Uterus (tissue), 4 donors: Measurements from ENCODE around the gene TBX6. TPM values are rescaled to one million over a fixed set of nuclear protein-coding genes. Genes with fewer than 3 reads are reported as not detected.

Experiments
- DNase-seq, 2 donors: peaks; one replicate each; pipeline ENCODE4 v3.0.0-alpha.2; 2019 to 2020
- H3K27ac ChIP-seq, 2 donors: fragments of 200-600 bp; sonication (generic); 1 replicate in 1 of 2; 2 replicates in 1 of 2; pipeline ENCODE4 v1.5.1; 2016 to 2018
- H3K27me3 ChIP-seq, 2 donors: fragments of 200-600 bp; sonication (generic); one replicate each; pipeline ENCODE4 v1.5.1; 2018 to 2019; ENCODE audit warnings: control low read depth in 1 of 2
- H3K36me3 ChIP-seq, 2 donors: fragments of 200-600 bp; sonication (generic); one replicate each; pipeline ENCODE4 v1.5.1; 2019; ENCODE audit warnings: control low read depth in 1 of 2
- H3K4me1 ChIP-seq, 2 donors: fragments of 200-600 bp; sonication (generic); one replicate each; pipeline ENCODE4 v1.5.1; 2018 to 2019; ENCODE audit warnings: control low read depth in 1 of 2
- H3K4me3 ChIP-seq, 2 donors: fragments of 200-600 bp; sonication (generic); 1 replicate in 1 of 2; 2 replicates in 1 of 2; pipeline ENCODE4 v1.5.1; 2018 to 2019; ENCODE audit warnings: mild to moderate bottlenecking in 1 of 2
- H3K9me3 ChIP-seq, 2 donors: fragments of 200-600 bp; sonication (generic); one replicate each; pipeline ENCODE4 v1.5.1; 2019; ENCODE audit warnings: control low read depth in 1 of 2
- POLR2A ChIP-seq, 2 donors: fragments of 450-650 bp; IDR thresholded peaks; one replicate each; pipeline ENCODE4 v1.6.1; 2016; ENCODE audit warnings: antibody characterized with exemption in 2 of 2, mild to moderate bottlenecking in 1 of 2, moderate library complexity in 1 of 2
- intact Hi-C: fragments of 100-400 bp; cut with DNase I; formaldehyde crosslinking; loops from one replicate; pipeline ENCODE4 v1.15.1; 2023; ENCODE audit warnings: low total_unique reads
- total RNA-seq, 4 donors: library from RNA; depleted of rRNA in 3 of 4; stranded (reverse); fragments of >200 nt in 3 of 4; gene quantifications; one replicate each; pipeline versions ENCODE4 v1.1.0 to v1.2.4, GENCODE V29; 2014 to 2023
- TF ChIP-seq, protein P1 (sequence below), 4 experiments: fragments of 200-600 bp in 2 of 4; fragments of 450-650 bp in 2 of 4; sonication (generic) in 2 of 4; IDR thresholded peaks; one replicate each; pipeline ENCODE4 v1.5.1; 2016 to 2019; ENCODE audit warnings: antibody characterized with exemption in 4 of 4, mild to moderate bottlenecking in 2 of 4, moderate library complexity in 1 of 4
- donor health status: DM: yes; HTN: yes; CAD: no.

TBX6 gene
- total RNA-seq, 4 donors from 2014 or later: 0.21 to 1.3 TPM; not detected in 2

DNA sequence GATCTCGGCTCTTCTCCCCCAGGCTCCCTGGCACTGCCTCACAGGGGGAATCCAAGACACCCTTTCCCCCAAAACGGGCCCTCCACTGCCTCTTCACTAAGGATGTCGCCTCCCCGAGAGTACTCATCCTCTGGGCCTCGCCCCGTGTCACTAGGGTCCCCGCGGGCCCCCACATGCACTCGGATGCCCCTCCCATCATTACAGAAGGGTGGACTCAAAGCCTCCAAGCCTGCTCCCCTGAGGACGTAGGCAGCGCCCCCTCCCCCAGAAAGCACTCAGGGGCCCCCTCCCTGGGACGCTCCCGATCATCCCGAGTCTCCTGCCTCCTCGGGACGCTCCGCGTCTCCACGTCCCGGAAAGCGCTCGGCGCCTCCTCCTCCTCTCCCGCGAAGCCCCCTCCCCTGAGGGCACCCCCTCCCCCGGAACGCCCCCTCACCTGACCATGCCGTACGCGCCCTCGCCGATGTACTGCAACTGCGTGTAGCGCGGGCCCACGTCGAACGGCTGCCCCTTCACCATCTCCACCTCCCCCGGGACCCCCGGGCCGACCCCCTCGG lies 31.0 kb upstream of the TBX6 start:
- intact Hi-C loops: no loop called here
- Histone ChIP-seq H3K27ac (peak overlapping the region; percentile 92 to 95), H3K4me3 (peak overlapping the region; percentile 66 to 99), H3K36me3 (no peaks in the 10 kb centered on the region), H3K27me3 (no peaks in the 10 kb centered on the region), H3K4me1 (no peaks in the 10 kb centered on the region), H3K9me3 (no peaks in the 10 kb centered on the region)
- no peak for DNase-seq
- TF ChIP-seq, protein P1, sequence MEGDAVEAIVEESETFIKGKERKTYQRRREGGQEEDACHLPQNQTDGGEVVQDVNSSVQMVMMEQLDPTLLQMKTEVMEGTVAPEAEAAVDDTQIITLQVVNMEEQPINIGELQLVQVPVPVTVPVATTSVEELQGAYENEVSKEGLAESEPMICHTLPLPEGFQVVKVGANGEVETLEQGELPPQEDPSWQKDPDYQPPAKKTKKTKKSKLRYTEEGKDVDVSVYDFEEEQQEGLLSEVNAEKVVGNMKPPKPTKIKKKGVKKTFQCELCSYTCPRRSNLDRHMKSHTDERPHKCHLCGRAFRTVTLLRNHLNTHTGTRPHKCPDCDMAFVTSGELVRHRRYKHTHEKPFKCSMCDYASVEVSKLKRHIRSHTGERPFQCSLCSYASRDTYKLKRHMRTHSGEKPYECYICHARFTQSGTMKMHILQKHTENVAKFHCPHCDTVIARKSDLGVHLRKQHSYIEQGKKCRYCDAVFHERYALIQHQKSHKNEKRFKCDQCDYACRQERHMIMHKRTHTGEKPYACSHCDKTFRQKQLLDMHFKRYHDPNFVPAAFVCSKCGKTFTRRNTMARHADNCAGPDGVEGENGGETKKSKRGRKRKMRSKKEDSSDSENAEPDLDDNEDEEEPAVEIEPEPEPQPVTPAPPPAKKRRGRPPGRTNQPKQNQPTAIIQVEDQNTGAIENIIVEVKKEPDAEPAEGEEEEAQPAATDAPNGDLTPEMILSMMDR (IDR thresholded peaks at IDR 0.05): no peak
- no peak for TF ChIP-seq POLR2A (IDR thresholded peaks at IDR 0.05)

DNA sequence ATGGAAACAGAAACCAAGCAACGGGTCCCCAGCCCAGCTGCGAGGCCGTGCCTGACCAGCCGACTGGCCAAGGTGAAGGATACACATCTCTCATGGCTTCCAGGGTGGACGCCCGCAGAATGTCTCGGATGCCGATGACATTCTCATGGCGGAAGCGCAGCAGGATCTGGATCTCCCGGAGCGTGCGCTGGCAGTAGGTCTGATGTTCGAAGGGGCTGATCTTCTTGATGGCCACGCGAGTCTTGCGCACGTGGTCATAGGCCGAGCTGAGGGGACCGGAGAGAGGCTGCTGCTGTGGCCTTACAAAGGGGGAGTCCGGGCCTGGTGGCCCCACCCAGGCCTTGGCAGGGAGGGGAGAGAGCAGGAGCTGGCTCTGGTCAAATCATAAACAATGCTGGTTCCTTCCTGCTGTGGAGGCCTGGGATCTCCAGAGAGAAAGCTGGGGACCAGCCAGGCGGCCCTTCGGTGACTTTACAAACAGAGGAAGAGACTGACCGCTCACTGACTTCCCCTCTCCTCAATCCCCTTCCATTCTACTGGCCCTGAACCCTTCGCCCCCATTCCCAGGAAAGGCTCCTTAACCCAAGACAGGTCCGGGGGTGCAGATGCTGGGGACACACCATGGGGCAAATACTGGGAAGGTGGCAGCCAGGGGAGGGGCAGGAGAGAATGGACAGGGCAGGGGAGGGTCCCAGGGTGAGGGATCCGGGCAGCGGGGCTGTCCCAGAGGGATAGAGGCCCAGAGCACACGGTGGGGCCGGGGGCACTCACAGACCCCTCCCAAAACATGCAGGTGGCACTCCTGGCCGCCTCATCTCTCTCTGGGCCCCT lies 30.2 kb upstream of the TBX6 start:
- Histone ChIP-seq H3K4me3 (peak overlapping the region; percentile 66 to 99), H3K27ac (peak overlapping the region; percentile 92 to 95), H3K27me3 (no peaks in the 10 kb centered on the region), H3K36me3 (no peaks in the 10 kb centered on the region), H3K4me1 (no peaks in the 10 kb centered on the region), H3K9me3 (no peaks in the 10 kb centered on the region)
- intact Hi-C loops: no loop called here
- DNase-seq: peak; percentile 60 to 67
- TF ChIP-seq, protein P1 (IDR thresholded peaks at IDR 0.05): no peak
- peak in 1 of 2 donors; percentile 45 for TF ChIP-seq POLR2A (IDR thresholded peaks at IDR 0.05)

DNA sequence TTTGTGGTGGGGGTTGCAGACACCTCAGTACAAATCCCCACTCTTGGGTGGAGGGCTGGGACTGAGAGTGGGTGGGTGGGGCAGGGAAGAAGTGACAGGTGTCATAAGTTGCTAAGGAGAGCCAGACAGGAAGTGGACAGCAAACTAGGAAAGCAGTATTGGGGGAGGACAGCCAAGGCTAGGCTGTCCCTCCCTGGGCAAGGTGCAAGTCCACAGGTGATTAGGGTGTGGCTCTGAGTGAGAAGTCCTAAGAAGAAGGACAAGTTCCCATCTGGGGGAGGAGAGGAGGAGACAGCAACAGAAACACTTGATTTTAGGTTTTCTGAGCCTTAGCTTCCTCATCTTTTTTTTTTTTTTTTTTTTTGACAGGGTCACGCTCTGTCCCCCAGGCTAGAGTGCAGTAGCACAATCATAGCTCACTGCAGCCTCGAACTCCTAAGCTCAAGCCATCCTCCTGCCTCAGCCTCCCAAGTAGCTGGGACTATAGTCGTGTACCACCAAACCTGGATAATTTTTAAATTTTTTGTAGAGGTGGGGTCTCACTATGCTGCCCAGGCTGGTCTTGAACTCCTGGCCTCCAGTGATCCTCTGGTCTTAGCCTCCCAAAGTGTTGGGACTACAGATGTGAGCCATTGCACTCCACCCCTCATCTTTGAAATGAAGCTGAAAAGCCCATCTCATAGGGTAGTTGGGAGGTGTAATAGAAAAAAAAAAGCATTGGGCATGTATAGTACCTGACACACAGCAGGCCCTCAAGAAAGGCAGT lies 28.8 kb upstream of the TBX6 start:
- no peaks in the 10 kb centered on the region for H3K9me3 ChIP-seq
- TF ChIP-seq, protein P1 (IDR thresholded peaks at IDR 0.05): no peak
- no peak for TF ChIP-seq POLR2A (IDR thresholded peaks at IDR 0.05)
- no peaks in the 10 kb centered on the region for H3K27me3 ChIP-seq
- peak overlapping the region; percentile 92 to 95 for H3K27ac ChIP-seq
- intact Hi-C loops: no loop called here
- DNase-seq: no peak
- no peak overlapping the region for H3K4me3 ChIP-seq
- no peaks in the 10 kb centered on the region for H3K36me3 ChIP-seq
- H3K4me1 ChIP-seq: no peaks in the 10 kb centered on the region

DNA sequence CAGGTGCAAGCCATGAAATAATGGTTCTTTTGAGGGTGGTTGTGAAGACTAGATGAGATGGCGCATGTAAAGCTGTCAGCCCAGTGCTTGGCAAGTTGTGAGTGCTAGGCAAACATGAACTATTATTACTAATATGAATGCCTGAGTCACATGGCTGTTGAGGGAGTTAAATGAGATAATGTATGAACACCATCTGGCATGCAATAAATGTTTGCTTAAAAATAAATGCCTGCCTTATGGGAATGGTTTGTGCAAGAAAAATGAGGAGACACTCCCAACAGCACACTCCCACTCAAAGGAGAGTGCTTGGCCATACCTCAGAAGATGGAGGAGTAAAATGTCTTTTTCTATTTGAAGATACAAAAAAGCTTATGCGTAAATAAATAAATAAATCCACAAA lies 27.7 kb upstream of the TBX6 start:
- Histone ChIP-seq H3K27me3 (no peaks in the 10 kb centered on the region), H3K9me3 (no peaks in the 10 kb centered on the region), H3K4me3 (no peak overlapping the region), H3K36me3 (no peaks in the 10 kb centered on the region), H3K4me1 (no peaks in the 10 kb centered on the region), H3K27ac (peak overlapping the region; percentile 48 to 63)
- DNase-seq: no peak
- intact Hi-C loops: no loop called here
- TF ChIP-seq, protein P1 (IDR thresholded peaks at IDR 0.05): no peak
- no peak for TF ChIP-seq POLR2A (IDR thresholded peaks at IDR 0.05)

DNA sequence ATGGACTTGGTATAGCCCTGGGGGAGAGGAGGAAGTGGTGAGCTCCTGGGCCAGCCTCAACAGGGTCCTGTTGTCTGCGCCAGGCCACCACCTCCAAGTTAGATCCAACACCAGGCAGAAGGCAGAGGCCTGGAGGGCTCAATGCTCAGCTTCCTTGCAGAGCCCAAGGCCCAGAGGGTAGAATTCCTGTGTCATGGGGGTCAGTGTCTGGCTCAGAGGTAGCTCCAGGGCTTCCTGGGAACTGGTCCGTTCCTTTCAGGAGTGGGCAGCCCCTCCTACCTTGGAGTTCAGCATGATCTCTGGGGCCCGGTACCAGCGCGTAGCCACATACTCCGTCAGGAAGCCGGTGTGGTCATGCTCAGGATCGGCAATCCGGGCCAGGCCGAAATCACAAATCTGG lies 26.0 kb upstream of the TBX6 start:
- intact Hi-C loops: no loop called here
- TF ChIP-seq POLR2A (IDR thresholded peaks at IDR 0.05): no peak
- TF ChIP-seq, protein P1 (IDR thresholded peaks at IDR 0.05): no peak
- Histone ChIP-seq H3K27ac (no peak overlapping the region), H3K9me3 (no peaks in the 10 kb centered on the region), H3K27me3 (no peaks in the 10 kb centered on the region), H3K4me3 (no peak overlapping the region), H3K36me3 (no peaks in the 10 kb centered on the region), H3K4me1 (no peaks in the 10 kb centered on the region)
- DNase-seq: no peak
